A549 treated with ZK216348 at 1 μM for 4 hours (cell line): ENCODE results near the gene MAFB. TPM values are rescaled to one million over a fixed set of nuclear protein-coding genes. Genes with fewer than 3 reads are reported as not detected.

Source experiments
- total RNA-seq: library from RNA; stranded (reverse); fragments of 200-300 nt; extraction: Qiagen RNA extraction; gene quantifications from 5 replicates; pipeline ENCODE4 v1.2.3, GENCODE V29; 2022; ENCODE audit warnings: low read depth

Gene MAFB
- 0.07 to 0.14 TPM (median 0.09 TPM) in 5 replicates for total RNA-seq

DNA sequence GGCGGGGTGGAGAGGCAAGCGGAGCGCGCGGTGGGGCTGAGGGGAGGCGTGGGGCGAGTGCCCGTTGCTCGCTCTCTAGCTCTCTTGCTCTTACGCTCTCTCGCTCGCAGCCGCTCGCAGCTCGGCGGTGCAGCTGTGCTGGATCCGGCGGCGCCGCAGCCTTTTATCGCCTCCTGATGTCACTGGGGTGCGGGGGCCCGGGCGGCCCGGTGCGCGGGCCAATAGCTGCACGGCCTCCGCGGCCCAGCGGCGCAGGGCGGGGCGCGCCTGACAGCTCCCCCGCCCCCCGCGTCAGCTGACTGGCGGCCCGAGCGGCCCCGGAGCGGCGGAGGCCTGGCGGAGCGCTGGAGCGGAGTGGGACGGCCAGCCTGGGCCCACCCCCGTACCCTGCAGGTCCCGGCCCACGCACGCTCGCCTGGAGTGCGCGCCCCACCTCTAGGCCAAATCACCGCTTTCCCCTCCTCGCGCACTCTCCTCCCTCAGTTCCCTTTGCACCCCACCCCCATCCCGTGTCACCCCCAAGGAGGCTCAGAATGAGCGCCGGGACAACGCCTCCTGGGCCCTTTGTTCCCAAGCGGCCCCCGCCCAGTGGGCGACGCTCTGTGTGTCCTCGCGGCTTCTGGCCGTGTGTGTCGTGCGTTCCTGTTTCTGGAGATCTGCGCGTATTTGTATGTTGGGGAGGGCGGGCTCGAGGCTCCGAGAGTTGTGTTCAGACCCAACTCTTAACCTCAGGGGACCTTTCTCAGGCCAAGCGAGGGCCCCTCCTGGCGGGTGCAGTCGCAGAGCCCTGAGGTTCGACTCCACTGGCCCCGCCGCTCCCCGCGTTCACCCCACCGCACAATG is at the start of gene MAFB:
Gene MAFB, minus strand, starts transcription at position 137 of the 843 bp plus-strand sequence. CDS start 386 bp downstream, outside the sequence.

